H1 (cell line): ENCODE results near the gene KLHL9. TPM values are rescaled to one million over a fixed set of nuclear protein-coding genes. Genes with fewer than 3 reads are reported as not detected.

Experiments used
- CHD2 ChIP-seq: IDR thresholded peaks from 2 replicates; pipeline ENCODE4 v1.6.1; 2012; ENCODE audit warnings: low read length, improper control_type of control experiment
- JUN ChIP-seq: IDR thresholded peaks from 2 replicates; pipeline ENCODE4 v1.6.1; 2011; ENCODE audit warnings: low read depth, mild to moderate bottlenecking, improper control_type of control experiment, low read length
- TEAD4 ChIP-seq: IDR thresholded peaks from 2 replicates; pipeline ENCODE4 v1.6.1; 2012; ENCODE audit warnings: low read depth, low read length, inconsistent platforms, mixed read lengths
- polyA plus RNA-seq, 7 experiments: library from polyadenylated mRNA; depleted of rRNA in 3 of 7; stranded (reverse) in 5 of 7; unstranded in 2 of 7; fragments of >200 nt in 5 of 7; fragments of 200-250 nt in 2 of 7; gene quantifications; 1 replicate in 5 of 7; 2 replicates in 1 of 7; 4 replicates in 1 of 7; pipeline versions ENCODE4 v1.2.1 to v1.2.3, GENCODE V29; 2011 to 2013; ENCODE audit warnings: missing spikeins in 2 of 7, mixed read lengths in 2 of 7
- total RNA-seq: library from RNA; stranded (reverse); fragmentation: NEBNext Ultra II Directional; extraction: Animal tissue kit (Norgen Biotek cat#: 25700); gene quantifications from 2 replicates; pipeline ENCODE4 v1.2.1, GENCODE V29; 2021
- TF ChIP-seq, protein P1 (sequence below): IDR thresholded peaks from 2 replicates; pipeline ENCODE4 v1.6.1; 2012; ENCODE audit warnings: inconsistent platforms

The KLHL9 gene
- total and polyA plus RNA-seq, 2 of the 8 experiments (the other 6 are each of a cell fraction or from before 2014, with no cell fraction given): 4.9 to 15.7 TPM

DNA sequence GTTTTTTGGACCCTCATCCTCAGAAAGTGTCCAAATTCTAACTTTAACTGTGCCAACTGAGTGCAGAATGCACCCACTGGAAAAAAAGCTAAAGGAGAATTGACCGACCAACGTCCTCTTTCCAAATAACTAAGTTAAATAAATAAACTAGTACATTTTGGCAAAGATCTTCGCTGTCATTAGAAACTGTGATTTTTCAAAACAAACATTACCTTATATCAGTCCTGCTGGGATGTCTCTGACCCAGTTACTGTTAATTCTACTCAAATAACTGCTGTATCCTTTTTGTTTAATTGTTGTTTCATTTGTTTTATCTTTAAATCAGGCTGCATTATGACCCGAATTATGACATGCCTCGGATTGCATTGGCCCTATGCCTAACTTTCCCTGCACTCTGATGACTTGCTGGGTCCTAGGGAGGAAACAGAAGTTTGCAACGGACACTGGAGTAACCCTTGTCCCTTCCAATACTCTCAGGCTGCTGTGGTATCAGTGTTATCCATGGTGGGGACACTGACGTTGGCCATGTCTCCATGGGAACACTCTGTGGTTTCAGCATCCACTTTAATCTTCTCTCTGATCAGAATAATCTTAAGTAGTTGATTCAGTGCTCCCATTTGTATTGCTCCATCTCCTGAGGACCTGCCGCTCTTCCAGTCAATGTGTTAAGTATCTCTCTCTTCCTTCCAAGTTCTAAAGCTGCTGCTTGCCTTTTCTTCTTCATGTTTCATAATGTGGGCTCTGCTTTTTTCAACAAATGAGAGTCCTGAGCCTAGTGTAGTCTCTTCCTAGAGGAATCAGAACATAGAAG, 19.0 kb downstream of the KLHL9 start (continued):
- no peak for TF ChIP-seq JUN
- TF ChIP-seq, protein P1, sequence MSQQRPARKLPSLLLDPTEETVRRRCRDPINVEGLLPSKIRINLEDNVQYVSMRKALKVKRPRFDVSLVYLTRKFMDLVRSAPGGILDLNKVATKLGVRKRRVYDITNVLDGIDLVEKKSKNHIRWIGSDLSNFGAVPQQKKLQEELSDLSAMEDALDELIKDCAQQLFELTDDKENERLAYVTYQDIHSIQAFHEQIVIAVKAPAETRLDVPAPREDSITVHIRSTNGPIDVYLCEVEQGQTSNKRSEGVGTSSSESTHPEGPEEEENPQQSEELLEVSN: no peak
- TF ChIP-seq TEAD4: no peak
- no peak for TF ChIP-seq CHD2
